ENCODE data around the gene ARHGEF28. TPM values are rescaled to one million over a fixed set of nuclear protein-coding genes. Genes with fewer than 3 reads are reported as not detected.

The ARHGEF28 gene, protein sequence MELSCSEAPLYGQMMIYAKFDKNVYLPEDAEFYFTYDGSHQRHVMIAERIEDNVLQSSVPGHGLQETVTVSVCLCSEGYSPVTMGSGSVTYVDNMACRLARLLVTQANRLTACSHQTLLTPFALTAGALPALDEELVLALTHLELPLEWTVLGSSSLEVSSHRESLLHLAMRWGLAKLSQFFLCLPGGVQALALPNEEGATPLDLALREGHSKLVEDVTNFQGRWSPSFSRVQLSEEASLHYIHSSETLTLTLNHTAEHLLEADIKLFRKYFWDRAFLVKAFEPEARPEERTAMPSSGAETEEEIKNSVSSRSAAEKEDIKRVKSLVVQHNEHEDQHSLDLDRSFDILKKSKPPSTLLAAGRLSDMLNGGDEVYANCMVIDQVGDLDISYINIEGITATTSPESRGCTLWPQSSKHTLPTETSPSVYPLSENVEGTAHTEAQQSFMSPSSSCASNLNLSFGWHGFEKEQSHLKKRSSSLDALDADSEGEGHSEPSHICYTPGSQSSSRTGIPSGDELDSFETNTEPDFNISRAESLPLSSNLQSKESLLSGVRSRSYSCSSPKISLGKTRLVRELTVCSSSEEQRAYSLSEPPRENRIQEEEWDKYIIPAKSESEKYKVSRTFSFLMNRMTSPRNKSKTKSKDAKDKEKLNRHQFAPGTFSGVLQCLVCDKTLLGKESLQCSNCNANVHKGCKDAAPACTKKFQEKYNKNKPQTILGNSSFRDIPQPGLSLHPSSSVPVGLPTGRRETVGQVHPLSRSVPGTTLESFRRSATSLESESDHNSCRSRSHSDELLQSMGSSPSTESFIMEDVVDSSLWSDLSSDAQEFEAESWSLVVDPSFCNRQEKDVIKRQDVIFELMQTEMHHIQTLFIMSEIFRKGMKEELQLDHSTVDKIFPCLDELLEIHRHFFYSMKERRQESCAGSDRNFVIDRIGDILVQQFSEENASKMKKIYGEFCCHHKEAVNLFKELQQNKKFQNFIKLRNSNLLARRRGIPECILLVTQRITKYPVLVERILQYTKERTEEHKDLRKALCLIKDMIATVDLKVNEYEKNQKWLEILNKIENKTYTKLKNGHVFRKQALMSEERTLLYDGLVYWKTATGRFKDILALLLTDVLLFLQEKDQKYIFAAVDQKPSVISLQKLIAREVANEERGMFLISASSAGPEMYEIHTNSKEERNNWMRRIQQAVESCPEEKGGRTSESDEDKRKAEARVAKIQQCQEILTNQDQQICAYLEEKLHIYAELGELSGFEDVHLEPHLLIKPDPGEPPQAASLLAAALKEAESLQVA (N-terminal part only)
- not detected in 2 replicates for total RNA-seq

DNA sequence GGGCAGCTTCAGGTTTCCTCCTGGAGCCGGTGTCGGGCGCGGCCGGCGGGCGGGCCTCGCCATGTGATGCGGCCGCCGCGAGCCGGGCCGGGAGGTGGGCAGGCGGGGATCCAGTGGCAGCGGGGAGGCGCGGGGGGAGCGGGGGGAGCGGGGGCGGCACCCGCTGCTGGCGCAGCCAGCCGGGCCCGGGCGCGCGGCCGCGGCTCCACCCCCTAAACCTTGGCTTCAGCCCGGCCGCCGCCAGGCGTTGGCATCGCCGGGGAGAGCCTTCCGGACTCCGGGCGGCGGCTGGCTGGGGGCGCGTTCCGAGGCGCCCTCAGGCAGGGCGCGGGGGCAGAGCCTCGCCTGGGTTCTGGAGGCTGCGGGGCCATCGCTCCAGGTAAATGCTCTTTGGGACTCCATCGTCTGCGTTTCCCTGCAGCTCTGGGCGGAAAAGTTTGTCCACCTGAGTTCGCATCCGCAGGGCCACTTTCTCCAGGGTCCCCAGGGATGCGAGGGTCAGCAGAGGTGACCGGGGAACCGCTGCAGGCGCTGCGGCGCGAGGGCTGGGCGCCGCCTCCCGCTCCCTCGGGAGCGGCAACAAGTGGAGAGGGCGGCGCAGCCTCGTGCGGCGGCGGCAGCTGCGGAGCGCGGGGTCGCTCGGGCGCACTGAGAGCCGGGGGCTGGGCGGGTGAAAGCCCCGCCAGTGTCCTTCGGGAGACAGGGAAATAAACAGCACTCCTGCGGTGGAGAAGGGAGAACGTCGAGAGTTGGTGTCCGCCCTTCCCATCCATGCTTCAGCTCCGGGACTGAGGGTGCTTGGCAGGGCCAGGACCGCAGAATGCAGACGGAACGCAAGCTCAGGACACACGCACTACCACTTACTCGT is at the start of gene ARHGEF28:
TSS of gene ARHGEF28 (plus strand) at position 253 of the 868 bp plus-strand sequence. CDS start 58,656 bp downstream, outside the sequence.
- intact Hi-C loops (cut with micrococcal nuclease): no loop called here

DNA sequence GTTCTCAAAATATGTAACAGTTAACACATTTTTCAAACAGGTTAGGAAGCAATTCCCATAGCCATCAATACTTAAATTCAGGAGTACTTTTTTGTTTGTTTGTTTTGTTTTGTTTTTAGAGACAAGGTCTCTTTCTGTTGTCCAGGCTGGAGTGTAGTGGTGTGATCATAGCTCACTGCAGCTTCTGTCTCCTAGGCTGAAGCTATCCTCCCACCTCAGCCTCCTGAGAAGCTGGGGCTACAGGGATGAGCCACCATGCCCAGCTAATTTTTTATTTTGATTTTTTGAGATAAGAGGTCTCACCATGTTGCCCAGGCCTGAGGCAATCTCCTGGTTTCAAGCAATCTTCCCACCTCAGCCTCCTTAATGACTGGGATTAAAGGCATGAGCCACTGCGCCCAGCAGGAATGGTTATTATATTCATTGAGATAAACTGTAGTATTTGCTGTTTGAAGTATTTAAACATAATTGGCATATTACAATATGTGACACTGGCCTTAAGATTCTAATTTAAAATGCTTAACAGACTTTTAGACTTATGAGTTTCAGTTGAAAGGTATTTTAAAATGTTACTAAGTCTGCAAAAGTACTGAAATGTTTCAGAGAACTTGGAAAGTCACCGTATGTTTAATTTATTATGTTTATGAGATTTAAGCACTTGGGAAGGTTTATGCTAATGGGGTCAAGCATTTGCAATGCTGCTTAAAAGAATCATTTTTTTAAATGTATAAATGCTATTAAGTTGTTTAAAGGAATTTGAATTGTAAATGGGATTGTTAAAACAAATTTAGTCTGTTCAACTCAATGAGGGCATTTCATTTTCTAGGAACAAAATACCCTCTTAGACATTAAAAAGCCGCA is 43.5 kb upstream of the ARHGEF28 start:
- intact Hi-C loops (cut with micrococcal nuclease): no loop called here

DNA sequence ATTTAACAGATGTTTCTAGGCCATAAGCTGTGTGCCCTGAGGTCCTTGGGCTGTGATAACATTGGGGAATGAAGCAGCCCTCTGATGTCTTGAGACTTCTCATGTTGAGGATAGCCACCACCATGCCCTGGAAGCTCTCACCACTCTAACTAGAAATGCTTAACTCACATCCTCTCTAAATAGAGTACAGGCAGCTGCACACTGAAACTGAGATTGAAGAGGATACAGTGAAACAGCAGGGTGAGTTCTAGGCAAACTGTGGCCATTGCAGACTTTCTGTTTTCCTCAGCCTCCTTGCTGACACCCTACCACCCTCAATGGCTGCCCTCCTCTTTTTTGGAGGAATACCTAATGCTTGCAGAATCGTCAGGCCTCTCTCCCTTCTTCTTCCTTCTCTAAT is 38.1 kb upstream of the ARHGEF28 start:
- intact Hi-C loops (cut with micrococcal nuclease): no loop called here

DNA sequence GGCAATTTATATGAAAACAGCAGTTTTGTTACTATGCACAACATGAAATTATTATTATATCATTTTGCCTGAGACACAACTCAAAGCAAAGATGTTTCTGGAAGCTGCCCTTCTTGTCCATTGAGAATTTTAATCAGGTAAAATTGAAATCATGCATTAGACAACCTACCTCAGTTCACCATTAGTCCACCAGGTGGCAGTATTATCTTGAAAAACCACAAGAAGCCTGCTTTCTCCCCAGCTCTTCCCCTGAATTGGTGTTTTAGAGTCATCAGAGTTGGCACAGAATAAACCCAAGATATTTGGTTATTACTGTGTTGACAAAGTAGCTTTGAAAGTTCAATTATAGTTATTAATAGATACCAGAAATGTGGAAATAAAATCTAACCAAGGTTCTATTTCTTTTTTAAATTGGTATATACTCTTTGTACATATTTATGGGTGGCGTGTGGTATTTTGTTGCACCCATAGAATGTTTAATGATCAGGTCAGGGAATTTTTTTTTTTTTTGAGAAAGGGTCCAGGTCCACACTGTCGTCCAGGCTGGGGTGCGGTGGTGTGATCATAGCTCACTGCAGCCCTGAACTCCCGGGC is 34.8 kb upstream of the ARHGEF28 start:
- intact Hi-C loops (cut with micrococcal nuclease): loop anchor here (1.0 to 10.0 kb wide), 5 partner anchors 72 to 1058 kb away; no protein-coding TSS in a partner anchor

DNA sequence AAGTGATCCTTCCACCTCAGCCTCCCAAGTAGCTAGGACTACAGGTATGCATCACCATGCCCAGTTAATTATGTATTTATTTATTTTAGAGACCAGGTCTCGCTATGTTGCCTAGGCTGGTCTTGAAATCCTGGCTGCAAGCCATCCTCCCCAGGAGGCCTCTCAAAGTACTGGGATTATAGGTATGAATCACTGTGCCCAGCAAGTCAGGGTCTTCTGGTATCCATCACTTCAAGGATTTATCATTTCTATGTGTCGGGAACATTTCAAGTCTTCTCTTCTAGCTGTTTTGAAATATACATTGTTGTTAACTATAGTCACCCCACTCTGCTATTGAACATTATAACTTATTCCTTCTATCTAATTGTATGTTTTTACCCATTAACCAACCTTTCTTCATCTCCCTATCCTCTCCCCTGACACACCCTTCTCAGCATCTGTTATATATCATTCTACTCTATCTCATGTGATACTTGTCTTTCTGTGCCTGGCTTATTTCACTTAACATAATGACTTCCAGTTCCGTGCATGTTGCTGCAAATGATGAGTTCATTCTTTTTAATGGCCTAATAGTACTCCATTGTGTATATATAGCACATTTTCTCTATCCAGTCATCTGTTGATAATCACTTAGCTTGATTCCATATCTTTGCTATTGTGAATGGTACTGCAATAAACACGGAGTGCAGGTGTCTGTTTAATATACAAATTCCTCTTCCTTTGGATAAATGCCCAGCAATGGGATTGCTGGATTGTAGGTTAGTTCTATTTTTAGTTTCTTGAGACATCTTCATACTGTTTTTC is 34.1 kb upstream of the ARHGEF28 start:
- intact Hi-C loops (cut with micrococcal nuclease): loop anchor here (1.0 to 10.0 kb wide), 5 partner anchors 73 to 1057 kb away; no protein-coding TSS in a partner anchor

DNA sequence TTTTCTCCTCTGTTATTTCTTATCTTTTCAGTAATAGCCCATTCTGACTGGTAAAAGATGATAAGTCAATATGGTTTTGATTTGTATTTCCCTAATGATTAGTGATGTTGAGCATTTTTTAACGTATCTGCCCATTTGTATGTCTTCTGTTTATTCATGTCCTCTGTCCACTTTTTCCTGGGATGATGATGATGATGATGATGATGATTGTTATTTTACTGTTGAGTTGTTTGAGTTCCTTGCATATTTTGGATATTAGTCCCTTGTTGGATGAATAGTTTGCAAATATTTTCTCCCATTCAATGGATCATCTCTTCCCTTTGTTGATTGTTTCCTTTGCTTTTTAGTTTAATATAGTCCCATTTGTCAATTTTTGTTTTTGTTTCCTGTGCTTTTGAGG is 33.4 kb upstream of the ARHGEF28 start:
- intact Hi-C loops (cut with micrococcal nuclease): loop anchor here (10.0 kb wide), 1 partner anchor 302 kb away; no protein-coding TSS in a partner anchor

DNA sequence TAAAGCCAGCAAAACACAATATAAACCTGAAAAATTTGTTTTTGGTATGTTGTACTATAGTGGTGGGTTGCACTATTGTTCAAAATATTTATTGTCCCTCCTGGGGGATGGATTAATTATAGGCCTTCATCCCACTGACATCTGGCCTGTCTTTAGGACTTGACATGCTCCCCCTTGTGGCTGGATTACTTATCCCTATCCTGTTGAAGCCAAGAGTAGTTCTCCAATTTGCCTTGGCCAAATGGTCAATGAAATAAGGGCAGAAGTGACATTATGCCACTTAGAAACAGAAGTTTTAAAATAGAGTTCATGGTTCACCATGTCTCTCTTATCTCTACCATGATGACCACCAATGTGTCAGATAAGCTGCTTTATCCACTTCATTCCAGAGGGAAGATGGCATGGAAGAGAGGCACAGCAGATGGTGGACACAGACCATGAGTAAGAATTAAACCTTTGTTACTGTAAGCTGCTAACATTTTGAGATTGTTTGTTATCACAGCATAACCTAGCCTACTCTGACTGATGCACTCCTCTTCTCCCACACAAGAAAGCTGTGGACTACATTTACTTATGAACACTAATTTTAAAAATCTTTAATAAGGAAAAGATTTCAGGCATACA is 29.2 kb upstream of the ARHGEF28 start:
- intact Hi-C loops (cut with micrococcal nuclease): loop anchor here (1.0 to 10.0 kb wide), 2 partner anchors 78 to 298 kb away; no protein-coding TSS in a partner anchor

DNA sequence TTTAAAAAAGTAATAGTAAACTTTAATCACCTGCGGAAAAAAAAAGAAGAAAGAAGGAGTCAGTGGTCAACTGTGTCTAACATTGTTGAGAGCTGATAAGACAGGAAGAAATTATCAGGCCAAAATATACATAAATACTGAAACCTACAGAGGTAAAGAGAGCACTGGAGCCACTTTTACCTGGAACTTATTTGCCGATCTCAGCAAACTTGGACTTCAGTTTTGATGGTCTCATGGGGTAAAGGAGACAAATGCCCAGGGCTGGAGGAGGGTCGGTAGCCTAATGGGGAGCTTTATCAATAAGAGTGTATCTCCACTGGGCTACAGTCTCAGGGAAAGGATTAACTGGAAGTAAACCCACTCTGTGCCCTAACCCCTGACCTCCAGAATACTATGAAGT is 26.6 kb upstream of the ARHGEF28 start:
- intact Hi-C loops (cut with micrococcal nuclease): loop anchor here (10.0 kb wide), 1 partner anchor 295 kb away; no protein-coding TSS in a partner anchor

DNA sequence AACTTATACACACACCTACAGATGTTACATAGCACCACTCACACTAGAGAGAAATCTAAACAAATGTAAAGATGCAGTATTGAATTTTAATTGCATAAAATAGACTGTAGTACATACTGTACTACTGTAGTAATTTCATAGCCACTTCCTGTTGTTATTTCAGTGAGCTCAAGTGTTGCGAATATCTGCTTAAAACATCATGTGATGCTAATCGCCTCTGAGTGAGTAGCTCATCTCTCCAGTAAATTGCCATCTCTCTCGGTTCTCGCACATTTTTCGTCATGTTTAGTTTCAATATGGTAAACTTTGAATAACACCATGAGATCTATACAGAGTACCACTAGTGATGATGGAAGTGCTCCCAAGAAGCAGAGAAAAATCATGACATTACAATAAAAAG is 22.0 kb upstream of the ARHGEF28 start:
- intact Hi-C loops (cut with micrococcal nuclease): no loop called here

DNA sequence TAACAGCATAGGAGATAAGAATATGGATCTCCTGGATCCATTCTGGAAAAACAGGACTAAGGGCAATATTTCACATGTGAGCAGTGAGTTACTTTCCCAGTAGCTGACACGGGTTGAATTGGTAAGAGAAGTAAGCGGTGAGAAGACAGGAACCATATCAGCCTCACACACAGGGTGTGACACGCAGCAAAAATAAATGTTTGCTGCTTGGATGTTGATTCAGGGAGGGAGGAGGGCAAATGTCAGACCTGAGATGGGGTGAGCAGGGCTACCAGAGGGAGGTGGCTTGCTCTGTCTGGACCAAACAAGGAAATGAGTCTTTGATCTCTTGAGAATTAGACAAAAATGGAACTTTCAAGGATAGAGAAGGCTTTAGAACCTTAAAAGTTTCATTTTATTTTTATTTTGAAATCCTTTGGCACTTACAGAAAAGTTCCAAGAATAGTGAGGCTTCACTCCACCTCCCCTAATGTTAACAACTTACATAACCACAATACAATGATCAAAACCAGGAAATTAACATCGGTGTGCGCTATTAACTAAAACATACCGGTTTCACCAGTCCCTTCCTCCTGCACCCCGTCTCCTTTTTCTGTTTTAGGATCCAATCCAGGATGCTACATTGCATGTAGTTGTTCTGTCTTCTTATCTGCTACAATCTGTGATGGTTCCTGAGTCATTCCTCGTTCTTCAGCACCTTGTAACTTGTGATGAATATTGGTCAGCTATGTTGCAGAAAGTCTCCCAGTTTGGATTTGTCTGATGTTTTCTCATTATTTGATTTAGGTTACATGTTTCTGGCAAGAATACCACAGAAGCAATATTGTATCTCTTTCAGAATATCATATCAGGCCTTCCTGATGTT is 20.5 kb upstream of the ARHGEF28 start:
- intact Hi-C loops (cut with micrococcal nuclease): no loop called here

DNA sequence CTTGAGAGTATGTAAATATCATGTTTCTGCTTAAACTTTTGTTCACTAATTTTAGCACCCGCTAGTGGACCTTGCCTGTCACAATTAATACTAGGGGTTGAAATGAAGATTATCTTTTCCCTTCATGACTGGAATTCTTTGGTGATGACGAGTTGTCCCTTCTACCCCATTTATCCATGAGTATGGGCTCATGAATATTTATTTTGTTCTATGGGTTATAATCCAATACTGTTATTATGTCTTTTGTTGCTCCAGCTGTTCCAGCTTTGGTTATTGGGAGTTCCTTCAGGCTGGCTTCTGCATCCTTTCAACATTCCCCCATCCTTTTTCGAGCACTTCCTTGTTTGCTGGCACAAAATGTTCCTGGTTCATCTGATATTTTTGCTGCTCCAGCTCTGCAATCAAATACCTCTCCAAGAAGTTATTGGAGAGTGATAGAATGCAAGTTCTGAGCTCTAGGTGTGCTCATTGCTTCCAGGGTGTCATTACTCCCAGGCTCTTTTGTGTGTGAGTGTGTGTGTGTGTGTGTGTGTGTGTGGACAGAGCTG is 19.7 kb upstream of the ARHGEF28 start:
- intact Hi-C loops (cut with micrococcal nuclease): no loop called here

DNA sequence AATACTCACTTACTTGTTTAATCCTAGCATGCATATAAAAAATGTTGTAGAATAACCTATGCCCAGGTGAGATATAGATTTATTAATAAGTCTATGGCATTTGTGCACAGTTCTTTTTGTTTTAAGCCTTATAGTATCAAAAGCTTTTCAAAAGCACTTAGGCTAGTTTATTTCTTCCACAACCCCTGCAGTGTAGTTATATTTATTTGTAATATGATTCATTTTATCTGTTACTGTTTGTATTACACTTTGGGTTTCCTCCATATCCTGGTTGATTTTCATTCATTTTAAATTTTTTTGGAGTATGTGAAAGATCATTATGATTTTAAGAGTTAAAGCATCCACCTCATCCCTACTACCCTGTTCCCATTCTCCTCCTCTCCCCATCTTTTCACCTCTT is 18.8 kb upstream of the ARHGEF28 start:
- intact Hi-C loops (cut with micrococcal nuclease): no loop called here

DNA sequence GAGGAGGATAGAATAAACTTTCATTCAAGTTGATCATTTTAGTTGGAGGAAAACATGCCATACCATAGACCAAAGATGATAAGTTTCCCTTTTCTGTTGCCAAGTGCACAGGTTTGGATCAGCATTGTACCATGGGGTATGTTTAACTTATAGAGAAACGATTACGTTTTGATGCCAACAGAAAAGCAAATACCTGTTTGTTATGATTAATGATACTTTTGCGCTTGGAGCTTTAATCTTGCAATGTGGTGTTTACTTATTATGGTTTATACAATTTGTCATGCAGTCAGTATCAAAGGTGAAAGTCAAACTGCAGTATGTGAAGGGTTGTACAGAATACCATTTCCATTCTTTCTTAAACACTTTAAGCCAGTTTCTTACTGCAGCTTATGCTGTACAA is 13.2 kb upstream of the ARHGEF28 start:
- intact Hi-C loops (cut with micrococcal nuclease): no loop called here

DNA sequence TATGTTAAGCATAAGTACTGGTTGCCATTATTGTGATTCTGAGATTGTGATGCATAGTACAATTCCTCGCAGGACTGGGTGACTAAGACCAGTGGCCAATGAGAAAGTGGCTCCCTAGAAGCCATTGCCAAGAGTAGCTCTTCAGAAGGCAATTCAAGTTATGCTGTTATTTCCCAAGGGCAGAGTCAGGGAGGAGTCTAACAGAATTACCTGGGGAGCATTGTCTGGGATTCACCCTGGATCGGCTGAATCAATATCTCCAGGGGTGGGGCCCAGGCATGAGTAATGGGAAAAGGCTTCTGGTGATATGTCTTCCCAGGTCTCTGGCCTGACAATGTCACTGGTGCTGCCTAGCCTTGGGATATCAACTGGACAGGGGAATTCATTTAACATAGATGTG is 10.9 kb upstream of the ARHGEF28 start:
- intact Hi-C loops (cut with micrococcal nuclease): no loop called here

DNA sequence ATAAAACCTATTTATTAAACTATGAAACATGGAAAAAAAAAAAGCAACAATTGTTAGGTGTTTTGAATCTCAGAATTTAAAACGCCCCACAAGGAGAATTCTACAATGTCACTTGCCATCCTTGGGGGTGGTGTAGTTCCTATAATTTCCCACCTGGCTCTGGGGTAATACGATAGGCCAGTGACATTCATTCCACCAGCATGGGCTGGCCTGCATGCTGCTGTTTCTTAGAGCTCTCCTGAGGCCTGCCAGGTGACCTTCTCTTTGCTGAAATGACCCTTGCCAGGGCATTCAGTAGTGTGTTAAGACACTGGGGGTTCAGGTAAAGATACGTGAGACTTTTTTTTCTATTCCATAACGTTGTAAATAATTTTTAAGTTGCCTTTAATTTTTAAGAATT is 10.0 kb upstream of the ARHGEF28 start:
- intact Hi-C loops (cut with micrococcal nuclease): no loop called here
